ENCODE data around the gene UBR3.
A peak's percentile ranks its signal among the peaks of the same experiment; 100 is the strongest.
"Not testable (repeated sequence)": the region's sequence is repeated elsewhere in the genome, so short reads cannot be mapped to it uniquely, and the experiment has no call there.

UBR3 gene

GRCh38 chr2:169822785-169823392, 4.4 kb upstream of the UBR3 start:
- no peak for DNase-seq

GRCh38 chr2:169823996-169824372, 3.3 kb upstream of the UBR3 start:
- DNase-seq = no peak

GRCh38 chr2:169824373-169825333, 2.6 kb upstream of the UBR3 start, which contains the start of gene METTL5:
Gene METTL5, minus strand, starts transcription at chr2:169824905. Its CDS starts 308 bp downstream, at chr2:169824597.
- DNase-seq = peak; percentile 36

- no peak for DNase-seq
Measured at GRCh38 chr2:169828141-169828811, 1.0 kb downstream of the UBR3 start.

GRCh38 chr2:169834401-169834800, 7.1 kb downstream of the UBR3 start:
- no peak for DNase-seq

GRCh38 chr2:169838743-169839489, 11.7 kb downstream of the UBR3 start:
- DNase-seq = no peak

- DNase-seq = no peak
Measured at GRCh38 chr2:169839954-169840746, 12.9 kb downstream of the UBR3 start.

GRCh38 chr2:169840747-169841142, 13.5 kb downstream of the UBR3 start:
- DNase-seq = no peak

- not testable (repeated sequence) for DNase-seq
Measured at GRCh38 chr2:169841625-169842024, 14.4 kb downstream of the UBR3 start.

- DNase-seq = no peak
Measured at GRCh38 chr2:169845016-169845415, 17.8 kb downstream of the UBR3 start.

- not testable (repeated sequence) for DNase-seq
Measured at GRCh38 chr2:169848959-169849693, 21.9 kb downstream of the UBR3 start.

- DNase-seq = no peak
Measured at GRCh38 chr2:169849710-169850109, 22.5 kb downstream of the UBR3 start.

- no peak for DNase-seq
Measured at GRCh38 chr2:169853041-169853668, 25.9 kb downstream of the UBR3 start.

GRCh38 chr2:169855281-169856258, 28.3 kb downstream of the UBR3 start:
- not testable (repeated sequence) for DNase-seq

- no peak for DNase-seq
Measured at GRCh38 chr2:169859423-169859822, 32.2 kb downstream of the UBR3 start.

- no peak for DNase-seq
Measured at GRCh38 chr2:169860149-169860548, 32.9 kb downstream of the UBR3 start.

- DNase-seq = no peak
Measured at GRCh38 chr2:169862816-169863215, 35.6 kb downstream of the UBR3 start.

- no peak for DNase-seq
Measured at GRCh38 chr2:169865492-169865891, 38.2 kb downstream of the UBR3 start.

- DNase-seq = not testable (repeated sequence)
Measured at GRCh38 chr2:169866230-169866629, 39.0 kb downstream of the UBR3 start.

All from NCI-H2081 treated with DMSO at 0.1 percent for 48 hours (cell line).